HG02763 (cell line): Measurements from ENCODE around the gene CCR9.

ENCODE experiments used
- ATAC-seq: cut with Tn5 transposase; IDR thresholded peaks from one replicate; pipeline ENCODE4 v1.9.1; 2021; ENCODE audit warnings: mild to moderate bottlenecking, moderate library complexity; ENCODE audit not compliant: unreplicated experiment

Gene CCR9

DNA sequence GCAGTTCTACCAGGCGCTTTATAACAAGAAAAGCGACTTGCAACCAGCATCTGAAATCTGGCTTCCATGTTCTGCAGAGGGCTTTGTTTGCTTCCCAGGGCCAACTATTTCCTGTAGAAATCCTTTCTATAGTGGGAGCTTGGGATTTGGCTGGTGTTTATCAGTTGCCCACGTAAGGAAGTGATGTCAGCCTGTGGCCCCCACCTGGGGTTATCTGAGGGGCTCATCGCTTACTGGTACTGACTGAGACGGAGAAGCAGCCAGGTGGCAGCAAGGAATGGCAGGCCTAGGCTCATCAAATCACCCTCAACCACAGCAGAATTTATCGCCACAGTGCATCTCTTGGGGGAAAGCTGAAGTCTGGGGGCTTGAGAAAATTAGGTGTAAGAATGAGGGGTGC lies 14.6 kb upstream of the CCR9 start:
- ATAC-seq, result no peak

DNA sequence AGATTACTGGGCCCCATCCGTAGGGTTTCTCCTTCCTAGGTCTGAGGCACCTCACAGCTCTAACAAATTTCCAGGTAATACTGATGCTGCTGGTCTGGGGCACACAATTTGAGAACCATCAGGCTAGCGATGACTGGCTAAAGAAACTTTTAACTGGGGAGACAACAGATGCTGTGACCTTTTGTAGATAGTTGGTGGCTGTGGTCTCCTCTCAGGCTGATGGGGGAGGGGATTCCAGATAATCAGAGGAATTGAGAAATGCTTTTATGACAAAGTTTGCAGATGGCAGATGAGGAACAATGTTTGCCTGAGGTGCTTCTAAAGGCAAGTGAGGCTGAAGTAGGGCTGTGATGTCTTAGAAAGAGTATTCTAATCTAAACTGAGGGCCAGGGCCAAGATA lies 13.8 kb upstream of the CCR9 start:
- ATAC-seq, result no peak

DNA sequence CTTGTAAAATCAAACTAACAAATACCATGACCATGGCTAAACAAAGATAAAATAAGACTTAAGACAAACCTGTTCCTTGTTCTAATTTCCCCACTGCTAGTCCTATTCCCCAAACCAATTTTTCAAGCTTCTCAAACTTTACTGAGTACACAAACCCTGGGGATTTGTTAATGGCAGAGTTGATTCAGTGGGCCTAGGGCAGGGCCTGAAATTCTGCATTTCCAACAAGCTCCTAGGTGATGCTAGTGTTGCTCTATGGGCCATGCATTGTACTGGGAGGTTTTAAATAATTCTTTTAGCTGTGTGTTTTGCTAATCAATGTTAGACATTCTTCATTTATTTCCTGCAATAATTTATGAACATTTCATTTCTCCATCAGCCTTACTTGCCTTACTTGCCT lies 13.3 kb upstream of the CCR9 start:
- no peak for ATAC-seq

DNA sequence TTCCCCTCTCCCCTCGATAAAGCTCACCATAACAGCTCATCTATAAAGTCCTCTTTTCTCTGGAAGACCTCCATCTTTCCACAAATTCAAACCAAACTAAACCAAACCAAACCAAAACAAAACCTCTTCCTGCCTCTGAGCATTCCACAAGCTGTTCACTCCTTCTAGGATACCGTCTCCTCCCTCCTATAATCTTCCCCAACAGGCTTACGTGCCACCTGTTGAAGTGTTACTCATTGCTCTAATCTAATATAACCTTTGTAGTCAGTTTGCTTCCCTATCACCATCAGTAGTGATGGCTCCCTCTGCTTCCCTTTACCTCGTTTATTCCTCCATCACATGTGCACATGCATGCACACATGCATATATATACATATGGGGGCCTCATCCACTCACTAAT lies 12.7 kb upstream of the CCR9 start:
- no peak for ATAC-seq

DNA sequence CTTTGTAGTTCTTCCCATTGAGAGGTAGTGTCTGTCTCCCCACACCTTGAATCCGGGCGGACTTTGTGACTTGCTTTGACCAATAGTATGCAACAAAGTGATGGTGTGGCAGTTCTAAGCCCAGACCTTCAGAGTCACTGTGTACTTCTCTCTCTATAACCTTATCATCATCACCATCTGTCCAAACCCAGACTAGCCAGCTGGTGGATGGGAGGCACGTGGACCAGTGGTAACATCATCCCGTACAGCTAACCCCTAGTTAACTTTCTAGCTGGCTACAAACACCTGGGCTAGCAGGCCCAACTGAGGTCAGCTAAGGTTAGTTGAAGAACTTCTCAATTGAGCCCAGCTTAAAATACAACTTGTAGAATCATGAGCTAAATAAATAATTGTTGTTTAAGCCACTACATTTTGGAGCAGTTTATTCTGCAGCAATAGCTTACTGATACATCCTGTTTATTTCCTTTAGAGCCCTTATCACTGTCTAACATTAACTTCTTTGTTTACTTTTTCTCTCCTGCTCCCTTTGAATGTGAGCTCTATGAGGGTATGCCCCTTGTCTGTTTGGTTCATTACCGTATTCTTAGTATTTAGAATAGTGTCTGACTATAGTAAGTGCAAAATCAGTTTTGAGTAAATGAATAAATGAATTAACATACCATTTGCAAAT lies 11.5 kb upstream of the CCR9 start:
- ATAC-seq, result no peak

DNA sequence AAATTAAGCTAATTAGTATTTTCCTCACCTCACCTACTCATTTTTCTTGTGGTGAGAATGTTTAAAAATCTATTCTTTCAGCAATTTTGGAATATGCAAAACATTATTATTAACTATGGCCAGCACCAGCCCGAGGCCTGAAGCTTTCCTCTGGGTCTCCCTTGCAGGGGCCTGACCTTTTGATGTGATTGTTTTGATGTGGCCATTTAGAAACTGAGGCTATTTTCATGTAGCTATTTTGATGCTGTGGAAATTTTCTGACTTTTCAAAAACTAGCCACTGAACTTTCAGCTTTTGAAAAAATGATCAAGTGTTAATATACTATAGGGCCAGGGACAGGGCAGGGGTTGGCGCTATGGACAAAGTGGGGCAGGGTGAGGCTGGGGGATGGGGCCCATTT lies 8.2 kb upstream of the CCR9 start:
- ATAC-seq, result no peak

DNA sequence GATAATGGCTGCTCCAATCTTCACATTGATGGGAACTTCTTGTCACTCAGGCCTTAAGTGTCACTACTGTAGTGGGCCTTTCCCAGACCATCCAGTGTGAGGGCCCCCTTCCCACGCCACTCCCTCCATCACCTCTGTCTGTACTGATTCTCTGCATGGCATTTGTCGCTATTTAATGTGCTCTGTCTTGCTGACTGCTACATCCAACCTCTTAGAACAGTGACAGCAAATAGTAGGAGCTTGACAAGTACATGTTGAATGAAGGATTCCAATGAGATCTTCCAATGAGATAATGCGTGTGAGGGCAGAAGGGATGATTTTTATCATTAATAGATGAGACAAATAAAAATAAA lies 5.6 kb upstream of the CCR9 start:
- ATAC-seq, result no peak

DNA sequence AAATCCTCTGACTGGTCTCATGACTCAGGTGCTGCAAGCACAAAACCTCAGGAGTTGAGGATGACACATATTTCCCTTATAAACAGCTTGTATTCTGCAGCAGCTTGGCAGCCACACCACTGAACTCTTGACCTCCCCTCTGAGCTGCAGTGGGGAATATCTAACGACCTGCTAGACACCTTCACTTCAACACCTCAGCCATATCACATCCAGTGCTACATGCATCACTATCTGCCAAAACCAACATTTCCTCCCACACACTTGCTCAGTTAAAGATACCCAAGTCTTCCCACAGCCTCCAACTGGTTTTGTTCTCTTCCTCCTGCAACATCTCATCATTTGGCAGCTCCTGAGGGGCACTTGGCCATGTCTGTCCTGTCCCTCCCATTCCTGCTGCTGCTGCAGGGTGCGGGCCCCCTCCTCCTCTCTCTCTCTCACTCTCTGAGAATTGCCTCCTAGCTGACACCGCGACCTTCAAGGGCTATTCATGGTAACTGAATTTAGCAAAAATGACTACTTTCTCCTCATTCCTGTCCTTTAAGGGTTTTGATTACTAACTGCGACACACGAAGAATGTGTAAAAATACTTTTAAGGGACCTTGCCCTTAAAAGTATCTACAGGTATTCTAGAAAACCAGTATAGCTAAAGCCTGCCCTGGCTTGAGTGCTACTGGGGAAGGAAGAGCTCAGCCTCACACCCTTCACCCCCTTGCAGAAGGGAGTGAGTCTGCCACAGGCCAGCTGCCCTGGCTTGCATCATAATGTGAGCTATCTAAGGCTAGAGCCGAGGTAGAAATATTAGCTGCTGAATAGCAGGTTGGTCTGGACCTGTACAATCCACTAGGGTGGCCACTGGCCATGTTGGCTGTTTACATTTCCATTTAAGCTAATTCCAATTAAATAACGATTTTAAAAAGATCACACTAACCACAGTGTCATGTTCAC lies 5.0 kb upstream of the CCR9 start:
- no peak for ATAC-seq

DNA sequence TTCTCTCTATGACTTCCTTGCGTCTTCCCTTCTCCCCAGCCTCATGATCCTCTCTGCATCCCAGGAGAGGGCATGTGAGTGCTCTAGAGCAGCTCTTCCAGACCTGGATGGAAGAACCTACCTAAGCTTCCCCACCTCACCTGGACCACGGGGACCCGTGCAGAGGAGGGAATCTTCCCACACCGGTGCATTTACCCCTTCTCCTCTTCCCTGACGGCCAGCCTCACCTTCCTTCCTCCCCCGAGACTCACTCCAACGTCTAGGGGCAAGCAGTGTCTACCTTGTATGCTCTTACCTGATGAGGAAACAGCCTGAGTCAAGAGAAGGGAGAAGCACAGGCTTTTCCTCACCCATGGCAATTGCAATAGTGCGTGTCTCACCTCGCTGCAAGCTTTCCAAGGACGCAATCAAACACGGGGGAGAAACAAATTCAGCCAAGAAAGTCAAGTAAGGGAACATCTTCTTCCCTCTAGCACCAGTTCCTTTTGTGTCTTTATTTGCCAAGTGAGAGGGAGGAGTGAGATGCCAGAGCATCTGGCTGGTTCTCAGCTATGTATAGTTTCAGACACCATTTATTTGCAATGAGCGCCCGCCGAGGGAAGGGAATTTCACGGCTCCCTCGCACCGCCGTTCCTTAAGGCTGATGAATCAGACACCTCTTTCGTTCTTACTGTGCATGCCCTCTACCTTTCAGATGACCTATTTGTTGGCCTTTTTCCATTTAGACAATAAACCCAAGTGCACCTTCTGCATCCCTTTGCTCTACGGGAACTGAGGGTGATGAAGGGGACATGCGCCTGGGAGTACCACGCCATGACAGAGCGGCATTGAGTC lies 1.8 kb upstream of the CCR9 start:
- ATAC-seq, result no peak

DNA sequence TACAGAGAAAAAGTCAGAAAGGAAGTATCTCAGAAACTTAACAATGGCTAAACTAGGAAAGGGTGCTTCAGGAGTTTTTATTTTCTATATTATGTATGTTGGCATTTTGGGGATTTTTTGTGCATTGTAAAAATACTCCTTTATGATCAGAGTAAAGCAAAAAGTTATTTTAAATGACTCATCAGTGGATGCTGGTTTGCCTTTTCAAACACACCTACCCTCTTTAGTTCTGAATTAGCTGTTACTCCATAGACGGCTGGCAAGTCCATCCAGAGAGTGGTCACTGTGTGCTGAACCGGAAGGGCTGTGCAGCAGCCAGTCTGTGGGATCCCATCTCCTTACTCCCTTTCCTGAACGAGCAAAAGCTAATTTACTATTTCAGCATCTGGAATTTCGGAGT lies 942 bp downstream of the CCR9 start:
- ATAC-seq, result no peak

DNA sequence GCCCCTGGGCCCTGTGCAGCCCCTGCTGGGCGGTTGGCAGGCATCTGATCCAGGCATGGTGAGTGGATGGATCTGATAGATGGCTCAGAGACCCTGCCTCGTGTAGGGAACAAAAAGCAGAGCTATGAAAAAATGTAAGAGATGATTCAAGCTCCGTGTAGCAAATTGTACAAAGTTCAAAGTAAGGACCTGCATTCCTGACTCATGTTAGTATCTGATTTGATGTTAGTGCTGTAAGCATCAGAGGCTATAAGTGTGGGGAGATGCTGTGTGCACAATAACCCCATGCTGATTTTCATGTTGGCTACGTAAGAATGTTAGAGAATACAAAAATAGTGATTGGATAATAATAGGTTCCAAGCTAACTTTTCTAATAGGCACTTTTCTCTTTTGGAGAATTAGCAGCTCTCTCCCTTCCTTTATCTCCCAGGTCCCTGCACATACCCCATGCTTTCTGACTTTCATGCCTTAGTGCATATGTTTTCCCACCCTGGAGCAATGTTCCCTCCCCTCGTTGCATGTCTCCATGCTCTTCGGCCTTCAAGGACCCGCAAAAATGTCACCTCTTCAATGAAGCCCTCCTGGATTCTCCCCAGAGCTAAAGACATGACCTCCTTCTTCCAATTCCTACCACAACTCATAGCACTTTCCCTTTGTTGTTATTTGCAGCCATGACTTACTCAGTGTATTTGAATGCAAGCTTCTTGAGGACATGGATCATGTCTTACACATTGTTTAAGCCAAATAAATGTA lies 1.6 kb downstream of the CCR9 start:
- ATAC-seq, result no peak

DNA sequence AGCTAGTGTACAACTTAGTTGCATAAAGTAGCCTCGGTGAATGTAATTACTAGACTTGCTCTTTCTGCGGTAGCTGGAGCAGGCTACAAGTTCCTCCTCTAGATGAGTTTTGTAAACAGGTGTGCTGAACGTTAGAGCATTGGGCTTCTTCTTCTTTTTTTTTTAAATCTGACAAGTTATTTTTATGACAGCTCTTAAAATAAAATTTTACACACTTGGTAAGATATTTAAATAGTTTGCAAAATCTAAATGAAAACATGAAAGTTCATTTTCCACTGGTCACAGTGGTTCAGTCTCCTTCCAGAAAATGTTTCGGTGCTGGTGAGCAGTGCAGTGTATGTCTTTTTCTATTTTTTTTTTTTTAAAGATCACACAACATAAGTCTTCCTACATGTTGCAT lies 3.0 kb downstream of the CCR9 start:
- no peak for ATAC-seq

DNA sequence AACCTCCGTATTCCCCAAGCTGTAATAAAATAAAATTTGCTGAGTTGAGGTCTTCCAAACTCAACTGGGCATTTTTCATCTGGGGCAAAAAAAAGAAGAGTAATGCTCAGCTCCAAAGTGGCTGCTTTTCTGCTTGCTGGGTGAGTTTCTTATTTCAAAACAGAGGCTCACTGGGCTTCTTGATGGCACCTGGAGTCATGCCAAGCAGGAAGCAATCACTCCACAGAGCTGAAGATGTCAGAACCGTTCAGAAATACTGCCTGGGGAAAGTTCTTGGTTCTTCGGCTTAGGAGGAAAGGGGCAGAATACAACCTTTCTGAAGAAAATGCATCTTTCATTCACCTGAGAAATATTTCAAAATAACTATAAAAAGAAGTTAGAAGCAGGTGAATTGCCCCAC lies 4.1 kb downstream of the CCR9 start:
- no peak for ATAC-seq

DNA sequence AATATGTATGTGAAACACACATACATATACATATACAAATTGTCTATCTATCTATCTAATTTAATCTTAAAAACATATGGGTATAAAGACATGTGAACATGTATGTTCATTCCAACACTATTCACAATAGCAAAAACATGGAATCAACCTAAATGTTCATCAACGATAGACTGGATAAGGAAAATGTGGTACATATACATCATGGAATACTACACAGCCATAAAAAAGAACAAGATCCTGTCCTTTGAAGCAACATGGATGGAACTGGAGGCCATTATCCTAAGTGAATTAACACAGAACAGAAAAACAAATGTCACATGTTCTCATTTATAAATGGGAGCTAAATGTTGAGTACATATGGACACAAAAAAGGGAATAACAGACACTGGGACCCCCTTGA lies 5.8 kb downstream of the CCR9 start:
- no peak for ATAC-seq

DNA sequence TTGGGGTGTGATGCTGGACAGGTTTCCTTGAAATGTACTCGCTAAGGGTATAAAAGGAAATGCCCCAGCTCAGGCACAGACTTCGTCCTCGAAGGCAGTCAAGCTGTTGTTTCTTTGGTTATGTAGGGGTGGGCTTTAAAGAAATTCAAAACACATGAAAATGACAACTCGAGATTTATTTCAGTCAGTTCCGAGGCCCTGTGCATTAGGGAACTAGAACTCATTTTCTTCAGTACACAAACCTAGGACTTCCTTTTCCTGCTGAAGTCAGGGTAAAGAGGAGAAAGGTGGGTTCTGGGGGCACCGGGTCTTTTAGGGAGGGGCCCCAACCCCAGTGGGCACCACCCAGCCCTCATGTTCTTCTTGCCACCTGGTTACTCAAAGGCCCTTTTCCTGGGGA lies 7.7 kb downstream of the CCR9 start:
- ATAC-seq, result no peak

DNA sequence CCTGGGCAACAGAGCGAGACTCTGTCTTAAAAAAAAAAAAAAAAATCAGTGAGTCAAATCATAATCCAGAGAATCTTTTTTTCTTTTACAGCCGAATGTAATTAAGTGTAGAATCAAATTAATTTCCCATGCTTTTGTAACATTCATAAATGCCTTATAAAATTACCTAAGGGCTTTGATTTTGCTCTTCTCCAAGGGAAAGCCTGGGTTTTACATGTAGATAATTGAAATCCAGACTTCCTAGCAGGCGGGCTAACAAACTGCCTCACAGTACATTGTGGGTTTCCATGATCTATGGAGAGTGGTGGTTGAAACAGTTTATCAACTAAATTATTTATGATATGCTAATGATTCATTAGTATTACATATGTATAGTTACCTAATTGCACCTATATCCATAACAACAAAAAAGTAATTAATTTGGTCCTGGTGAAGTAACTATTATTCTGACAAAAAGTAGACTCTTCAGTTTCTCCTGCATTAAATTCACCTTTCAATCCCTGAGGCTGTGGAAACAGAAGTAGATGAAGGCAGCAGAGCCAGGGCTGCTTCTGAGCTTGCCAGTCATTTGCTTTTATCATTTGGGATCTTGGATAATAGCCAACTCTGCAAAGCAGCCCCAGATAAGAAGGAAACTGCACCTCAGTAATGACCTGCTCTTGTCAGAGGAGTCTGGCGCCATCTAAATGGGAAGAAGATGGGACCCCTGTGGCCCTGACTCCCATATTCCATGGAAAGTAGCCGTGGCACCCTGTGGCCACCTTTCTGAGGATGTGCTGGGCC lies 9.5 kb downstream of the CCR9 start:
- no peak for ATAC-seq

DNA sequence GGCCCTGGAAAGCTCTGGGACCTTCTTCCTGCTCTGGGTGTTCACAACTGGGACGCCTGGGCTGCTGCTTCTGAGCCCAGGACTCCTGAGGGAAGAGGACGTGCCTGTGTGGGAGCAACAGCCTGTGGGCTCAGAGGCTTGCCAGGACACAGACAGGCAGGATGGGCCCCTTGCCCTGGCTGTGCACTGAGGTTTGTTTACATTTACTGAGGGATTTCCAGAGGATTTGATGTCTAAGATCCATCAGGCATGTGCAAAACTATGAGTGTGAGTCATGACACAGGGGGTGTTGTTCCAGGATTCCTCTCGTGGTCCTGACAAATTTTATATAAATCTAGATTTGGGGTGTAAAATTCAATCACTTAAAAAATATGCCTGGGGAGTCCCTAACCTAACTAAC lies 10.6 kb downstream of the CCR9 start:
- no peak for ATAC-seq

DNA sequence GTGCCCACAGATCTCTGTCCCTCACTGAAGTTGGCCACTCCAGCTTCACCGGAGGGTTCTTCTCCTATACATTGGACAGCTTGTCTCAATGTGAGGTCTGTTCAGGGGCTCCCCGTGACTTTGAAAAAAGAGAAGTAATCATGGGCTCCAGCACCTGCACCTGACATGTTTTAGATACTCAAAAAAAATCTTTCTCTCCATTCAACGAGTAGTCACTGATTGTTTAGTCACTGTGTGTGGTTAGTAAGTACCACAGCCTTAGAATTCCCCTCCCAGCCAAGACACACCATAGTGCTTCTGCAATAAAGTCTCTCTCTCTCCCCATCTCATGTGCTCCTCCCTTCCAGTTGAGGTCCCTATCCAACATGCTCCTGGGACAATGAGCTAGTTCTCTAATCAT lies 18.6 kb downstream of the CCR9 start:
- ATAC-seq, result no peak

DNA sequence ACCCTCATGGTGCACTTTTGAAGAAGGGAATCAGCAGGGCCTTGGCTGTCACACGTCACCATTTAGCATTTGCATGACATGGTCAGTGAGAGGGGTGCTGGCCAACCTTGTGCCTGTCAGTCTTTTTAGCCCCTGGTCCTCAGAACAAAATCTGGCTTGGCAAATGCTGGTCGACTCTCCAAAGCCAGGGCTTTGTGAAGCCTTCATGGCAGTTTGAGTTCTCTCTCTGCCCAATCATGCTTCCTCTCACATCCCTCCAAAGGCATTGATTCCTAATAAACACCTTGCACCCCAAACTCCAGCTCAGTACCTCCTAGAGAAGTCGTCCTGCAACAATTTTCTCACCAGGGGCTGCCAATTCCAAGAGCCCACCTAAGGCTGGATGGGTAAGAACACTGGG lies 19.4 kb downstream of the CCR9 start:
- ATAC-seq, result no peak

DNA sequence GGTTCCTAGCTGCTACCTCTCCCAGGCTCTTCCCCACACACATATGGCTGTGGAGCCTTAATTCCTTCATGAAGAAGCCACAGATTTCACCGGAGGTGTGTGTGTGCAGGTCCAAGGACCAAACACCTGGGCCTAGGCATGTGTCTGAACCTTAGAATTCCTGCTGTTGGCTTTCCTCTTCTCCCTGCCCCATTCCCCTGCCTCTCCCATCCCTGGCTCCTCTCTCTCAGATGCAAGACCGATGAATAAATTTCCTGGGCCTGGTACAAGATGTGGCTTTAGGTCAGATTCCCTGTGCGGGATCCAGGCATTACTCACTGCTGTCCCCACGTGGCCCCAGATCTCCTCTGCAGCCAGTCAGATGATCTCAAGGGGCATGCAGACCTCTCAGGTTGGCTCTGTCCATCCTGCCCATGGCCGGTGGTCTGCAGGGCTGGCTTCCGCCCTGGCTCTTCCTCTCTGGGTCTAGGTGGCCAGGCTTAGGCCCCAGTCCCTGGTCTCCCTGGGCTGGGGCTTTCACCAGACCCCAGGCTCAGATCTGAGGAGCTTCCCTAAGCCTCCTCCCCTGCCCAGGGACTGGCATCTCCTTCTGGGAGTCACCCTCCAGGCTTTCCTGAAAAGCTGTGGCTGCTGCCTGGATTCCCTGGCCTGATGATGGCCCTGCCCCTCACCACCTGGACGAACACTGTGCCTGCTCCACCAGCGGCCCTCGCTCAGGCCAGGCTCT lies 20.5 kb downstream of the CCR9 start:
- no peak for ATAC-seq
